HG02970 (cell line): ENCODE results near the gene ZFP3.
"Not testable (repeated sequence)": the region's sequence is repeated elsewhere in the genome, so short reads cannot be mapped to it uniquely, and the experiment has no call there.

Experiments
- ATAC-seq: cut with Tn5 transposase; IDR thresholded peaks from one replicate; pipeline ENCODE4 v1.9.1; 2021; ENCODE audit warnings: mild to moderate bottlenecking, moderate library complexity, moderate number of reproducible peaks; ENCODE audit not compliant: unreplicated experiment, low FRiP score

Gene ZFP3

DNA sequence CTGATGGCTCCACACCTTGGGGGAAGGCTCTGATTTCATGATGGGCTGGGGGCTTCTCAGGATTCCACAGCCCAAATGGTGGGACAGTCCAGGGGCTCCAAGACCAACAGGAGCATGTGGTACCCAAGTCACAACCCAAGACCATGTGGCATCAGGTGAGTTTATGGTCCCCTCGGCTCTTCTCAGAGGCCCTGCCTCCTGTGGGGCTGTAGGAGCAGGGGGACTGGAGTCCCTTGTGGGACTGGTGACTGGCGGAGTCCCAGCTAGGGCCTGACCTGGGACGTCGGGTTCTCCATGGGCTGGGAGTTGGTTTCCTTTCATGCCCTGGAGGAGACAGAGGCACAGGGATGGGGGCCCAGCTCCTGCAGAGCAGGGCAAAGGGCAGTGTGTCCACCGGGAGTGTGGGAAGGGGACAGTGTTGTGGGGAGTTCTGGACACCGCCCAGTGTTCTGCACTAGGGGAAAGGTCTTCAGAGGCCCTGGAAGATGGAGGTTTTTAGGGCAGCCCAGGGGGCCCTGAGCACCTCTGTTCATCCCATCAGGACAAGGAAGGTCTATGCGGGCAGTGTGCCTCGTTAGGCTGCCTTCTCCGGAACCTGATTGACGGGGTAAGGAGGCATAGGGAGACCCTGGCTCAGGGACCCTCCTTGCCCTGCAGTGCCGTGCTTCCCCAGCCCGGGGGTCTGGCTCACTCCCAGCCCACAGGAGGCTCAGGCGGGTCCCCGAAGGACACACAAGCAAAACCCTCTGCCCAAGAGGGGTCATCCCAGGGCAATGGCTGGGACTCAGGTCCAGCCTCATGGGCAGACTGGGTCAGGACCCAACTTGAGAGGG lies 58.5 kb downstream of the ZFP3 start:
- not testable (repeated sequence) for ATAC-seq

DNA sequence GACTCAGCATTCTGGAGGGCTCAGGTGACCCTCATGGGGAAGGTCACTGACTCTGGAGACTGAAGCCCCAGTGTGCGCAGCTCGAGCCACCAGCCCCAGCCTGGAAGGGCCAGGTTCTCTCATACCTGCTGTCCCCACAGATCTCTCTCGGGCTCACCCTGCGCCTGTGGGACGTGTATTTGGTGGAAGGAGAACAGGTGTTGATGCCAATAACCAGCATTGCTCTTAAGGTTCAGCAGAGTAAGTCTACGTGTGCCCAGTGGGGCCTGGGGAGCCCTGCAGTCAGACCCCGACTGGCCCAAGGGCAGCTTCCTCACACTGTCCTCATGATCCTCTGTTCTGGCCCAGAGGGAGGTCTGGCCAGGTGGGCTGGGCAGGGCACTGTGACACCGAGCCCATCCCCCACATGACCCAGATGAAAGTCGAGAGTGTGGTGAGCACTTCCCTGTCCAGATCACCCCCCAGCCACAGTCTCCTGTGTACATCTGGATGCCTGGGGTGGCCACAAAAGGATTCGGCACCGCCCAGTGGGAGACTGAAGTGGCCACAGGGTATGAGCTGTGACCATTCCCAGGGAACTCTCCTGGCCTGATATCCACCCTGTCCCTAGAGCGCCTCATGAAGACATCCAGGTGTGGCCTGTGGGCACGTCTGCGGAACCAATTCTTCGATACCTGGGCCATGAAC lies 59.4 kb downstream of the ZFP3 start:
- ATAC-seq, result not testable (repeated sequence)

DNA sequence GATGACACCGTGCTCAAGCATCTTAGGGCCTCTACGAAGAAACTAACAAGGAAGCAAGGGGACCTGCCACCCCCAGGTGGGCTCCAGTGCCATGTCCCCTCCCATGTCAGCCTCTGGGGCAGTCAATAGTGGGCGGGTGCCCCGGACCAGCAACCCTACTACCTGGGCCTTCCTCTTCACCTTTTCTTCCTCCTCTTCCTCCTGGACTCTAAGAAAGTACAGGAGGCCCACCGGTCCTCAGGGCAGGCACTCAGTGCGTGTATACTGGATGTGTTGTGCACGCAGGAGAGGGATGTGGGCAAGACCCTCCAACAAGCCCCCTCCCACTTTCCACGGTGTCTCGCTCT lies 59.9 kb downstream of the ZFP3 start:
- ATAC-seq, result not testable (repeated sequence)

DNA sequence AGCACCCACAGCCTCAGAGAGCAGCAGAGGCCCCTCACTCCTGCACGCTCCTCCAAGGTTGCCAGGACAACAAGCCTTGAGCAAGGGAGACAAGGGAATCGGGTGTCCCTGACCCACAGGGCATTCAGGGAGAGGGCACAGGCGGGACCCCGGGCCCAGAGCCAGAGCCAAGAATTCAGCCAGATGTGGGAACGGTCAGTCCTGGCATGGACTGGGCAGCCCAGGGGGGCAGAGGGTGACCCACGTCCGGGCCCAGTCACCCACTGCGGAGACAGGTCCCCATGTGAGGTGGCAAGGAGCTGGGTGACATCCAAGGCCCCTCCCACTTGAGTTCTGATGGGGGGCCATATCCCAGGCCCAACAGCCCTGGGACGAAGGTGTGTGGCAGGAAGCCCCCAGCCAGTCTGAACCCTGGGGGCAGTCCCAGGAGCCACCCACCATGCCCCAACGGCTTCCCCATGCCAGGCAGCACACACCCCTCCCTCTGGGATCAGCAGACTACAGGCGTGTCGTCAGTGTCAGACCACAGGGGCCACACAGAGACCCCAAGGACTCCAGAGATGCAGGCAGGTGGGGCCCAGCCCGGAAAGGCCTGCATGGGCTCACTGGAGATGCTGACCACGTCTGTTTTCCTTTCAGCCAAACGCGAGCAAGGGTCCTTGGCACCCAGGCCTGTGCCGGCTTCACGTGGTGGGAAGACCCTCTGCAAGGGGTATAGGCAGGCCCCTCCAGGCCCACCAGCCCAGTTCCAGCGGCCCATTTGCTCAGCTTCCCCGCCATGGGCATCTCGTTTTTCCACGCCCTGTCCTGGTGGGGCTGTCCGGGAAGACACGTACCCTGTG lies 60.6 kb downstream of the ZFP3 start:
- no peak for ATAC-seq

DNA sequence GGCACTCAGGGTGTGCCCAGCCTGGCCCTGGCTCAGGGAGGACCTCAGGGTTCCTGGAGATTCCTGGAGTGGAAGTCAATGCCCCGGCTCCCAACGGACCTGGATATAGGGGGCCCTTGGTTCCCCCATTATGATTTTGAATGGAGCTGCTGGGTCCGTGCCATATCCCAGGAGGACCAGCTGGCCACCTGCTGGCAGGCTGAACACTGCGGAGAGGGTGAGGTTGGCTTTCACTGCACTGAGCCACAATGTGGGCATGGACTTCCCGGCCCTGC lies 61.1 kb downstream of the ZFP3 start:
- no peak for ATAC-seq

DNA sequence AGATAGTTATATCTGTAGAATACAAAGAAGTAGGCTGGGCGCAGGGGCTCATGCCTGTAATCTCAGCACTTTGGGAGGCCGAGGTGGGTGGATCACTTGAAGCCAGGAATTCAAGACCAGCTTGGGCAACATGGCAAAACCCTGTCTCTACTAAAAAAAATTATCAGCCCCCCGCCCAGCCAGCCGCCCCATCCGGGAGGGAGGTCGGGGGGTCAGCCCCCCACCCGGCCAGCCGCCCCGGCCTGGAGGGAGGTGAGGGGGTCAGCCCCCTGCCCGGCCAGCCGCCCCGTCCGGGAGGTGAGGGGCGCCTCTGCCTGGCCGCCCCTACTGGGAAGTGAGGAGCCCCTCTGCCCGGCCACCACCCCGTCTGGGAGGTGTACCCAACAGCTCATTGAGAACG lies 64.6 kb downstream of the ZFP3 start:
- ATAC-seq, result not testable (repeated sequence)
